Left renal pelvis (tissue), 4 donors: ENCODE data around the gene ALDH4A1. TPM values are rescaled to one million over a fixed set of nuclear protein-coding genes. Genes with fewer than 3 reads are reported as not detected.

Experiments used
- DNase-seq, 4 donors: peaks; one replicate each; pipeline ENCODE4 v3.0.0-alpha.2; 2013; ENCODE audit warnings: low read depth in 4 of 4, low spot score in 3 of 4
- polyA plus RNA-seq, 4 donors: library from polyadenylated mRNA; unstranded; fragments of 120-200 nt; gene quantifications; one replicate each; pipeline ENCODE4 v1.2.1, GENCODE V29; 2013; ENCODE audit not compliant: insufficient read length in 4 of 4

ALDH4A1 gene
- polyA plus RNA-seq, 4 donors: 13.2 to 90.9 (median 57.5) TPM

DNA sequence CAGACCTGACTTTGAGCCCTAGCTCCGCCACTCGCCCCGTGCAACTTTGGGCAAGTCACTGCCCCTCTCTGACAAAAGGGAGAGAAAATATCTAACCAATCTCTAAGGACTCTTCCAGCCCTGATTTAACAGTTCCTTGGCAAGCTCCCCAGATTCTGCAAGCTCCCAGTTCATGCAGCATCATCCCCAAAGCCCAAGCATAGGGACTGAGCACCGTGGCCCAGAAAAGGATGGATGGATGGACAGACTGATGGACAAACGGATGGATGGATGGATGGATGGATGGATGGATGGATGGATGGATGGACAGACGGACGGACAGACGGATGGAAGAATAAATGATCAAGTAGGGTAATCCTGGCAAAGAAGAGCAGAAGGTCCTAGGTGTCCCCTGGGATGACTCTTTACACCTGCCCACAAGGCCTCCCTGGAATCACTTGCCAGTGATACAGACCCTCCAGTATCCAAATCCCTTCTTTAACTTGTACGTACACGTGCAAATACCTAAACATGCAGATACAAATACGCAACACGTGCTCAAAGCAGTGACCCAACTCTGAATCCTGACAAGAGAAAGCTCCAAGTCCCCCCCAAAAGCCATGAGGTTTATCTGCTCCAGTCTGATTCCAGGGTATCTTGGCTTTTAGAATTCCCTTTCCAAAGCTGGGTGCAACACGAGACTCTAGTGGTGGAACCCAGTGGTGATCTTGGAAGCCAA, 38.1 kb upstream of the ALDH4A1 start:
- no peak for DNase-seq

DNA sequence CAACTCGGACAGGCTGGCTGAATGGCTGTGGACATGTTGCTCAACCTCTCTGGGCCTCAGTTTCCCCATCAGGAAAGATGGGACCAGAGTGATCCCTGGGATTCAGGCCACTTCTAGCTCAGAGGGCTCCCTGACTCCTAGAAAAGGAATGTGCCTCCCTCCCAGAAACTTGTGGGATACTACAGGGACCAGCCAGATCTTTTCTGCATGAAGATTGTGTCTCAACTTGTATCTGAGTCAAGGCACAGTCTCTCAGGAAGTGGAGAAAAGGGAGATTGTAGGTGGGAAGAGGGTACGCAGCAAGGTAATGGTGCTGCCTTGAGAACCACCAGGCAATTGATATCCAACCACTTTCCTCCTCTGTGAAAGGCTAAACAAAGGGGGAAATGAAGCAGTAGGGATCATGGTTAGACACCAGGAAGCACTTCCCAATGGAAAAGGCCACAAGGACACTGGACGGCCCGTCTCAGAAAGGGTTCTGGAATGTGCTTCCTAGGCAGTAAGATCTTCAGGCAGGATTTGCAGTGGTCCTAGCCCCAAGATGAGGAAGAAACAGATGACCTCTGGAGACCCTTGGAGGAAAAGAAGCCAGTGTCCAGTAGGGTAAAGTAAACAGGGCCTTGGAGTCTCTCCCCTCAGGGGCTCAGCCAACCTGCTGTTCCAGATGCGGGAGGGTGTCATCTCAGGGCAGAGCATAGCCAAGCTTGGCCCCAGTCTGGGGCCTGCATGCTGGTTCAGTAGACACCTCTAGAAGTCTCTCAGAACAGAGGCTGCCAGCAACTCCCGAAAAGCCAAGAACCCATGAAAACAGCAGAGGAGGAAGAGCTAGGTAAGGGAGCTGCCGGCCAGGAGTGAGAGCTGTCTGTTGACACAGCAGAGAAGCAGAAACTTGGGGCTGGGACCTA, 37.3 kb upstream of the ALDH4A1 start:
- DNase-seq: no peak

DNA sequence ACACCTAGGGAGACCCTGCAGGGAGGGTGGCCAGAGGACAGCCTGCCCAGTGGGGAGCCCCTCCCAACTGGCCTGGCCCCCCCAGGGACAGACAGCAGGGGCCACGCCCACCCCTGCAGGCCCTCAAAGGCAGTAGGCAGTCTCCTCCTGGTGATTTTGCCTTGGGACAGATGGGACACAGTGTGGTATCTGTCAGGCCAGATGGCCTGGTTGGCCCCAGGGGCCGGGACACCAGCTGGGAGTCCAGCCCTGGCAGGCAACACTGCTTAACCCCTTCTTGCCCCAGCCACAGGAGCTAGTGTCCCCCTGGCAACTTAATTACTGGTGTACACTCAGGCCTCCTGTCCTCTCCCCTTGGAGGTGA, 36.3 kb upstream of the ALDH4A1 start:
- DNase-seq: no peak

DNA sequence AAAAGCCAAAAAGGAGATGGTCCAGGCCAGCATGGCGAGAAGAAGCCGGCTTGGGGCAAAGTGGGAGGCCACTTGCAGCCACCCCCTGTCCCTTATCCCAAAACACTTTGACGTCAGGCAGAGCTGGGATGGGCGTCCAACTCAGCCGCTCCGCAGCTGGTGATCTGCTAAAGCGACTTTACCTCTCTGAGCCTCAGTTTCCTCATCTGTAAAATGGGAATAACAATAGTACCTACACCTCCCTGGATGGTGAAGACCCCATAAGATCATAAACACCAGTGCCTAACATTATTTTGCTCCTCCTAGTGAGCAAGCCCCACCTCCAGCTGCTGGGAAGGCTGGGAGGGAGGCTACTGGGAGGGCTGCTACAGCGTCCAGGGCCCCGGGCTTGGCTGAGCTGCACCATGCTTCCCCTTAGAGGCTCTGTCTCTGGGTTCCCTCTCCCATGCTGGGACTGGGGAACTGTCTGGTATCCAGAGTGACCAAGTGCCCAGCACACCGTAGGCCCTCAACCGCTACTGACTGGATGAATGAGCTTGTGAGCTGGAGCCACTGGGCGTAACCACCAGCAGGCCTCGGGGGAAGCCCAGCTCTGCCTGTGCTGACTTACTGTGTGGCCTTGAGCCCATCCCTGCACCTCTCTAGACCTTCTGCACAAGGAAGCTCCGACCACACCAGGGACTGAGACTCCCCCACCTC, 35.8 kb upstream of the ALDH4A1 start:
- no peak for DNase-seq

DNA sequence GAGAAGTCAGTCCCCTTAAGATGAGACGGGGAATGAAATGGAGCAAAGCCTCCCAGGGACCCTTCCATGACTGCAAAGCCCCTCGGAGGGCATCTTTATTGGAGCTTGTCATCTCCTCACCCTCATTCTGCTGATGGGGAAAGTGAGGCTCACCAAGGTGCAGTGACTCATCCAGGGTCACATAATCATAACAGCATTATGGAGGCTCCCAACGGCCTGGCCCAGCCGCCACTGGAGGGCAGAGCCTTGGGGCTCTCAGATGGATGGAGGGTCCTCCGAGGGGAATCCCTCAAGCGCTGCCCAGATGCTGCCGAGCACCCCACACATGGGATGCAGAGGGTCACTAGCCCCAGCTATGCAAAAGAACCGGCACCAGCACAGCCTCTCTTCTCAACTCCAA, 35.2 kb upstream of the ALDH4A1 start:
- no peak for DNase-seq

DNA sequence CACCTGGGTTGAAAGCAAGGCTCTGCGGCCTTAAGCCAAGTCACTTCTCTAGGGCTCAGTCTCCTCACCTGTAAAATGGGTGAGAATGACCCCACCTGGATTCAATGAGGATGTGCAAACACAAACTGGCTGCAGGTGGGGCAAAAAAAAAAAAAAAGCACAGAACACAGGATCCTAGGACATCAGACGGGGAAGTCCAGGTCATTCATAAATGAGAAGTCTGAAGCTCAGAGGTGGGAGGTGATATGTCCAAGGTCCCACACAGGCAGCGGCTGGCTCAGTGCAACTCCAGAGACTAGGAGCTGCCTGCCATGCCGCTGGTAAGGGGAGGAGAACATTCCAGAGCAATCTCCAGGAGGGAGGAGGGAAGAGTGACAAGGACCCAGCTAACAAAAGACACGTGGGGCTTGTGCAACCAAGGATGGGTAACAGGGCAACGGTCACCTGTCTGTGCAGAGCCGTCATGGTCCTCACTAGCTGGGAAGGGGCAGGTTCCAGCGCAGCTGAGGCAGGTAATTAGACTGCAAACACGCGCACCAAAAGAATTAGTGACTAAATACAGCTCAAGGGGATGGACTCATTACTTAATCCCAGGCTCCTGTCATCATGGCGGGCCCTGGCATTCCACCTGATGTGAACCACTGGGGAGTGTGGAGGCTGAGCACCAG, 34.6 kb upstream of the ALDH4A1 start:
- no peak for DNase-seq

DNA sequence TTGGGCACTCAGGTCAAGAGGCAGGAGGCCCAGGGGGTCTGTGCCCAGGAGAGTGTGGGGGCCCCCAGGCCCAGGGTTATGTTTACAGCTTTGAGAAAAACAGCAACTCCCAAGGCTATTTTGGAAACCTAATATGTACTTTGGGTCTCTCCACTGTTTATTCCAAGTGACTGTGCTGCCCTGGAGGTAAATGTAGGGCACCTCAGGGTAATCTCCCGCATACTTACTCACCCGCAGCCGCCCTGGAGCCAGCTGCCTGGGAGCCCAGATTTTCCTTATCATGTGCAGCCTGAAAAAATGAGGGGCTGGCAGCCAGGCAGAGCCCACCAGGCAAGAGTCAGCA, 34.1 kb upstream of the ALDH4A1 start:
- DNase-seq: no peak

DNA sequence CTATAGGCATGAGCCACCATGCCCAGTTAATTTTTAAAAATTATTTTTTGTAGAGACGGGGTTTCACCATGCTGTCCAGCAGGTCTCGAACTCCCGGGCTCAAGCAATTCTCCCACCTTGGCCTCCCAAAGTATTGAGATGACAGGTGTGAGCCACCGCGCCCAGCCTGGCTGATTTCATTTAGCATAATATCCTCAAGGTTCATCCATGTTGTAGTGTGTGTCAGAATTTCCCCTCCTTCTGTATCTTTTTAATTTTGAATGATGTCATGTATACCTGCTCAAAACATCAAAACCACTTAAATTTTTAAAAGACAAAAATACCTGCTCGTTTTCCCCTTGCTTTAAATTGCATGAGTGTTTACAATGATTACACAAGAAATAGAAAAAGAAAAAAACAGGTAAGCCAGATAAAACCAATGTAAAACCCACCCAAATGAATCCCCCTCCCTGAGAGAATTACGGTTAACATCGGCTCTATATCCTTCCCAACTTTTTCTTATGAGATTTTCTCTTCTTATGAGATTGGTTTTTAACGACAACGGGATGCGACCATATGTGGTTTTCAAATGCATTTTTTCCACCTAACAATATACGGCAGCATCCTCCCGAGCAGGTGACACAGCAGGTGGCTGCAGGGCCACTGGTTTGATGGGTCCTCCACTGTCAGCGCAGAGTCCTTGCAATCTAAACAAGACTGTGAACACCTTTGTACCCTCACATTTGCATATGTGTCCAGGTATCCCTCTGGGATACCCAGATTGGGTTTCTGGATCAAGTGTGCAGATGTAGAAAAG, 32.0 kb upstream of the ALDH4A1 start:
- no peak for DNase-seq

DNA sequence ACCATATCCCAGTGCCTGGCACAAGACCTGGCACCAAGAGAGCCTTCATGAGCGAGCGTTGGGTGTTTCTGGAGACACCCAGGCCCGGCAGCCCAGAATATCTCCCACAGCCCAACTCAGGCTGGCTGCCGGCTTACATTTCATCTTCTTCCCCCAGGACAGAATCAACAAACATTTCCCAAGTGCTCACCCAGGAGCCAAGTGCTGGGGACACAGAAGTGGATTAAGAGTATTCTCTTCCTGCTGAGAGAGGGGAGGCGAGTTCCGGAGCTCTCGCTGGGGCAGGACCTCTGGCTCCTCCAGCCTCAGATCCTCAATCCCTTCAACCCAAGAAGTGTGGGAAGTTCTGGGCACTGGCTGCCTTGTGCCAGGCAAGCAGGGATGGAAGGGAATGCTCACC, 30.5 kb upstream of the ALDH4A1 start:
- no peak for DNase-seq

DNA sequence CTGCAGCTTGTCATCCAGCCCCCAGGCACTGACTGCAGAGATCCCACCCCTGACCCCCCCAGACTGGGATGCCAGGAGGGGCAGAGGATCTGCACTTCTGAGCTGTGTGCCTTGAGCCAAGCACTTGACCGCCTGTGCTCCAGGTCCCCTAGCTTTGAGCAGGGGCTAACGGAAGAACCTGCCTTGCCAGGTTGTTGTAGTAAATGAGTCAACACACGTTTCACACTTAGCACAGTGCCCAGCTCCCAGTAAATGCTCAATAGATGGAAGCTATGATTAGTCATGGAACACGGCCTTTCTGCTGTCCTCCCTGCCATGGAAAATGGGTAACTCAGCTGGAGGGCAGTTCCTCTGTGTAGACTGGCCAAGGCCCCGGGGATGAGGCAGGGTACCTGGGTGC, 30.0 kb upstream of the ALDH4A1 start:
- no peak for DNase-seq

DNA sequence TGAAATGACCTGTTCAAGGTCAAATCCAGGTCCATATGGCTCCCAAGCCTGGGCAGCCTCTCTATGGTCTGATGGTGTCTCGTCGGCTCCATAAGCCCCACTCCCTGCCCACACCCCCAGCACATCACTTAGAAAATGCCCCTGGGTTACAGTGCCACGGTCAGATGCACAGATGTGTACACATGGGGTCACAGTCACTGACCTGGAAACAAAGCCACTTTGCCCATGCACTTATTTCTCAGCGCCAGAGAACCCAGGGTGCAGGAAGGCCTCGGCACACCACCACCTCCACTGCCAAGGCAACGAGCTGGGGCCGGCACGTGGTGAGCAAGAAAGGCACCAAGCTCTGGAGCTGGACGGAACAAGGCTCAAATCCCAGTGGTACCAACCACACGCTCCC, 29.4 kb upstream of the ALDH4A1 start:
- no peak for DNase-seq

DNA sequence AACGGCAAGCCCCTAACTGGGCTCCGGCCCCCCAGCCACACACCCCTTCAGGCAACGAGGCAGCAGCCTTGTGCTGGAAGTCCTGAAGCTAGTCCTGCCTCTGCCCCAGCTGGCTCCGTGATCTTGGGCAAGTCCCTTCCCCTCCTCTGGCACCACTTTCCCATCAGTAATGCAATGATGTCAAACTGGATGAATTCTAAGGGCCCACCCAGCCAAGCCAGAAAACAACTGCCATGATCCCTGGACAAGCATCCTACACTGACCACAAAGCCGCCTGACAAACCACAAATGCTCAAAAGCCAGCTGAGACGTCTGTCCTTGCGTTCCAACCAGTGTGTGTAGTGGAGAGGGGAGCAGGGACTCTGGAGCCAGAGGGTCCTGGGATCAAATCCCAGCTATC, 27.3 kb upstream of the ALDH4A1 start:
- no peak for DNase-seq

DNA sequence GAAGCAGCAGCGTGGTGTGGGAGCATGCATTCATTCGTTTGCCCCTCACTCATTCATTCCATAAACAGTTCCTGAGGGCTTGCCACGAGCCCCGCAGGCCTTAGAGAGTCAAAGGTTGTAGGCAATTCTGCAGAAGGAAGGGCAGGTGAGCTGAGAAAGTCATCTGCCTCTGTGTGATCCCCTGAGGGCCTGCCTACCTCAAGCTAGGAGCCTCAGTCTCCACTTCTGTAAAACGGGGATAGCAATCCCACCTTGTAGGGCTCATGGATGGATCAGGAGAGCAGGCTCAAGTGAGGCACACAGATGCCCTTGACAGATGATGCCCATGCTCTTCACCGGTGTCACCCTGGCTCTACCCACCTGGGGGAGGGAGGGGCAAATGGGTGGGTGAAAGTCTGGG, 26.6 kb upstream of the ALDH4A1 start:
- no peak for DNase-seq

DNA sequence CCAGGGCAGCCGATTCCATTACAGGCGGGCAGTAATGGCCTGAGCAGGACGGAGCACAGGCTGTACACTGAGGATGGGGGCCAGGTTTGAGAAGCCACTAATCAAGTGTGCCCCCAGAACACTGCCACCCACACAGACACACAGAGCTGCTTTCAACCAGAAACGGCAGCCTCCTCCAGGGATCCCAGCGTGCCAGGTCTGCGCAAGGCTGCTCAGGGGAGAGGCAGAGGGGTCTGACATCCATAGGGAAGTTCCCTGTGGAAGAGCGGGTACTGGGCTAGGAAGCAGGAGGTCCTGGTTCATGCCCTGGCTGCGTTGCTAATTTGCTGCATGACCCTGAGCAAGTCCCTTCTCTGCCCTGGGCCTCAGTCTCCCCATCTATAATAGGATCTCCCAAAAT, 26.1 kb upstream of the ALDH4A1 start:
- DNase-seq: no peak

DNA sequence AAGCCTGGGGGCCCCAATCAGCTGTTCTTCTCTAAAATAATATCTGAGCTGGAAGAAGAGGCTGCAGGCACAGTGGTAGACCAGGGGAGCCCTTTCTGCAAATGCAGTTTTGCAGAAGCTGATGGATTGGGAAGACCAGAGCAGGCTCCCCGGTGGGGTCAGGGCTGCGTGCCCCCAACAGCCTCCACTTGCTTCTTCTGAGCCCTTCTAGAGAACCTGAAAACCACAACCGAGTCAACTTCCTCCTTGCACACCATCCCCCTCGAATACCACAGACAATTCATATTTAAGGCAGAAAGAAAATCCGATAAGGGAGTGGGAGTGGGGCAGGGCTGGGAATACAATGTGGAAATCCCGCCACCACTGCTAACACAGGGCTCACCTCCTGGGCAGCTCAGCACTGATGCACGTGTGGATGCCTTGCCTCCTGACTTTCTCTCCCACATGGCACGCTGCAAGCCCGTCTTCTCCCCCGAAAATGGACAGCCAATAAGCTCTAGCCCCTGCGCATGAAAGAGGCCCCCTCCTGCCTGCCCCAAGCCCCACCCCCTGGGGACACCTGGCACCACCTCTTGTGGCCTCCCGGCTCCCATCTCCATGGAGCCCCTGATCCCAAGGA, 25.4 kb upstream of the ALDH4A1 start:
- no peak for DNase-seq

DNA sequence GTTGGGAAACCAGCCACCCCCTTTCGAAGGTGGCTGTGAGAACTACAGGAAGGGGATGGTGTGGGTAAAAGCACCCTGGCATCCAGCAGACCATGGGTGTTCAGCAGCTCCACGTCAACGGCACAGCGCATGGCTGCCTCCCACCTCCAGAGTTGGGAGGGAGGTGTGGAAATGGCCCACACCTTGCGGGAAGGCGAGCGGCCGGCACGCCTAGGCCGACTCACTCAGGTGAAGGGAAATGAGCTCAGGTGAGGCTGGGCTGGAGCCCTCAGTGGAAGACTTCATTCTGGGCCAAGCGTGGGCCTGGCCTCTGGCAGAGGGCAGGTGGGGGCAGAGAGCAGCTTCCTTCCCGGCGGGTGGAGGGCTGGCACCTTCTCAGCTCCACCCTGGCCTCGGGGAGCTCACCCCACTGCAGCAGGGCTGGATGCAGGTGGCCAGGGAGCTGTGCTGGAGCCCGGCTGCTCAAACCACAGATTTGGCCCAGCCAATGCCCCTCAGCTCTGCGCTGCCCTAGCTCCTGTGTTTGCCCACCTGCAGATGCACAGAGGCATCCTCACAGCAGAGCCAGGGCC, 24.8 kb upstream of the ALDH4A1 start:
- DNase-seq: no peak

DNA sequence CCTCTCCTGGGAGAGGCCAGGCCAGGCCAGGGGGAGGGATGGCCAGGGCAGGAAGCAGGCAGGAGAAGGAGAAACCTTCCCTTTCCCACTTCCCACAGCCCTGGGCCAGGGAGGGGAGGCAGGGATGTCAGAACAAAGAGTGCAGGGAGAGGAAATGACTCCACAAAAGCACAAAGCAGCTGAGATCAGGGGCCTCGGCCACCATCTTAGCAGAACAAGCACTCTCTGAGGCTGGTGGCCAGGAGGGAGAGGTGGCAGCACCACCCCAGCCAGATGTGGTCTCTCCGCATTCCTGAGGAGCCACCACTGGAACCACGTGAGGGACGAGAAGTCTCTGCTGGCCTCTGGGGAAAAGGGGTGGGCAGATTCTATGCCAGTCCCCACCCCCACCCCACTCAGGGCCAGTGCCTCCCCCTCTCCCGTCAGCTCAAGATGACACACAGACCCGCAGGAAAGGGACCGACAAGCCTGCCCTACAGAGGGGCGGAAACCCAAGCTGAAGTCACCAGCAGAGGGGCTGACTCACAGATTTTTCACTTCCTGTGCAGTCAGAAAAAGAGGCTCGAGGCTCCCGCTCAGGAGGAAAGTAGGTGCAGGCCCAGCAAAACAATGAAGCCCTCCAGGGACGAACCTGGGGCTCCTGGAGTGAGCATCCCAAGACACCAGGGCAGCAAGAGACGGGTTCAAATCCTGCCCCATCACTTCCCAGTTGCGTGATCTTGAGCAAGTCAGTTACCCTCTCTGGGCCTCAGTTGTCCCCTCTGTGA, 24.1 kb upstream of the ALDH4A1 start:
- DNase-seq: no peak

DNA sequence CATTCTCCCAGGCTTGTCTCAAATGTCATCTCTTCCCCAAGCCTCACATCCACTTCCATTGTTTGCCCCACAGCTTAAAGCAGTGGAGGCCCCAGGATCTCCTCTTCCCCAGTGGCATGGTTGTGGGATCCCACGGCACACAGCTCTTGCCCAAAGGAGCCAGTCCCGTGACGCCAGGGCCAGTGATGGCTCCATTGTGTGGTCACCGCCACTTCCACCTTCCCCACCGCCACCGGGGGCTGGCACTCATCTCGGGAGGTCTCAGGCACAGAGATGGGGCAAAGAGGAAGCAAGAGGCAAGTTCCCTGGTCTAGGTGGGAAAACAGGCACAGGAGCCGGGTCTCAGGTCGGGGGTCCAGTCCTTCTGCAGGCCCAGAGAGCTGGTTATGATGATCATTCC, 22.9 kb upstream of the ALDH4A1 start:
- DNase-seq: no peak

DNA sequence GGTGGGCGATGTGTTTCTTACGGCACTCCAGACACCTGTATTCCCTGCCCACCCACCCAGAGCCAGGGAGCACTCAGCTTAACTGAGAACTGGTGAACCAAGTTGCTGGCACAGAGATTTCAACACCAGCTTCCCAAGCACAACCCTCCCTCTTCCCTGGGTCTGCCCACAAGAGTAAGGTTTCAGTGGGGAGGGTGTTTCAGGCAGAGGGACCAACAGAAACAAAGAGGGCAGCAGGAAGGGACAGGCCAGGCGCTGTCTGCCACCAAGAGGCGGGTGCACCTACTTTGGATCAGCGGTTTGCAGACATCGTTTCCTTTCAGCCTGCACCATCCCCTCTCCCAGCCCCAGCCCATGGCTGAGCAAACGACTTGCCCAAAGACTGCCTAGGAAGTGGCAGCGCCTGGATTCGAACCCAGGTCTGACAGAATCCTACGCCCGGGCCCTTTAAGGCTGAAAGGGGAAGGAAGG, 21.9 kb upstream of the ALDH4A1 start:
- no peak for DNase-seq
